GM18511 (cell line): ENCODE data around the gene IGF1R.
A peak's percentile ranks its signal among the peaks of the same experiment; 100 is the strongest.
"Not testable (repeated sequence)": the region's sequence is repeated elsewhere in the genome, so short reads cannot be mapped to it uniquely, and the experiment has no call there.

Experiments
- ATAC-seq: cut with Tn5 transposase; IDR thresholded peaks from one replicate; pipeline ENCODE4 v1.9.1; 2021; ENCODE audit warnings: mild to moderate bottlenecking, moderate library complexity; ENCODE audit not compliant: unreplicated experiment

IGF1R gene

GRCh38 chr15:98977441-98977840 lies 329.1 kb downstream of the IGF1R start:
- no peak for ATAC-seq

GRCh38 chr15:98978153-98978552 lies 329.8 kb downstream of the IGF1R start:
- no peak for ATAC-seq

- ATAC-seq = peak; percentile 62
Measured at GRCh38 chr15:98980899-98981228, 332.5 kb downstream of the IGF1R start.

GRCh38 chr15:98981851-98982722 lies 333.7 kb downstream of the IGF1R start:
- peak; percentile 64 for ATAC-seq

- ATAC-seq = no peak
Measured at GRCh38 chr15:98983334-98983733, 335.0 kb downstream of the IGF1R start.

GRCh38 chr15:98986281-98986680 lies 337.9 kb downstream of the IGF1R start:
- ATAC-seq = no peak

- no peak for ATAC-seq
Measured at GRCh38 chr15:98994892-98995291, 346.6 kb downstream of the IGF1R start.

- ATAC-seq = peak; percentile 65
Measured at GRCh38 chr15:98996169-98996568, 347.8 kb downstream of the IGF1R start.

GRCh38 chr15:98996624-98997023 lies 348.3 kb downstream of the IGF1R start:
- ATAC-seq = no peak

- ATAC-seq = no peak
Measured at GRCh38 chr15:98997312-98997711, 349.0 kb downstream of the IGF1R start.

GRCh38 chr15:98997755-98998154 lies 349.4 kb downstream of the IGF1R start:
- no peak for ATAC-seq

GRCh38 chr15:98998279-98998678 lies 349.9 kb downstream of the IGF1R start:
- no peak for ATAC-seq

GRCh38 chr15:98999233-98999632 lies 350.9 kb downstream of the IGF1R start:
- no peak for ATAC-seq

- ATAC-seq = no peak
Measured at GRCh38 chr15:99002226-99002625, 353.9 kb downstream of the IGF1R start.

- ATAC-seq = not testable (repeated sequence)
Measured at GRCh38 chr15:99003317-99003716, 355.0 kb downstream of the IGF1R start.

- not testable (repeated sequence) for ATAC-seq
Measured at GRCh38 chr15:99004998-99005974, 356.9 kb downstream of the IGF1R start.

GRCh38 chr15:99006146-99006545 lies 357.8 kb downstream of the IGF1R start:
- ATAC-seq = no peak

- ATAC-seq = no peak
Measured at GRCh38 chr15:99006904-99007495, 358.7 kb downstream of the IGF1R start.

GRCh38 chr15:99009741-99010330 lies 361.5 kb downstream of the IGF1R start:
- no peak for ATAC-seq

GRCh38 chr15:99010768-99011167 lies 362.4 kb downstream of the IGF1R start:
- ATAC-seq = no peak
